ENCODE data around the gene C16orf82. TPM values are rescaled to one million over a fixed set of nuclear protein-coding genes. Genes with fewer than 3 reads are reported as not detected.

Gene C16orf82
- total RNA-seq, result not detected

DNA sequence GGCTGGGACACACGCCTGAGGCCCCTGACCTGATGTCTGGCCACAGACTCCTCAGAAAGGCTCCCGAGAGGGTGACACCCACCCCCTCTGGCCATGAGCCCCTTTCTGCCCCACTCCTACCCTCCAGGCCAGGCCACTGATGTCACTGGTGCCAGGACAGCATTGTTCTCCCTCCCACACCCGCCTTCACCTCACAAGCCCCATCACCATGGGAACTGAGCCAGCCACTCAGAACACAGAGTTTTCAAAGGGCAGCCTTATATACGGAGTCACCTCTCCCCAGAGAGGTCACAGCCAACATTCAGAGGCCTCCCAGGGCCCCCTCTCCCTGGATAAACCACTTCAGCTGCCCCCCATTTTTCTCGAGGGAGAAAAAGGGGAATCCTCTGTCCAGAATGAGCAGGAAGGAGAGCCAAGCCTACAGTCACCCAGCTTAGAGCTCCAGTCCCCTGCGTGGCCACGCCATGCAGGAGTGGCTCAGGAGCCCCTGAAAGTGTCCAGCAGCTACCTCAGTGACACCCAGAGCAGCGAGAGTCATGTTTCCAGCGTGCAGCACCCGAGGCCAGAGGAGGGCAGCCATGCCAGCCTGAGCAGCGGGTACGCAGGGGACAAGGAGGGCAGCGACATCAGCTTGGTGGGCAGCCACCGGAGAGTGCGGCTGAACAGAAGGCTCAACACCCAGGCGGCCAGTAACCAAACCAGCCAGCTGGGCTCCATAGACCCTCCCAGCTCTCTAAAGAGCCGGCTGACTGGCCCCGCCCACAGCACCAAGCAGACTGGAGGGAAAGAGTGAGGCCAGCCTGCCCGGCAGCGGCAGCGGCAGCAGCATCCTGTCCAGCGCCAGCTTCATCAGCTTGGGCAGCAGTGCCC is at the start of gene C16orf82:
C16orf82 (plus strand) TSS at position 260 of the 870 bp plus-strand sequence.

Other genes with a start within 250 kb of the C16orf82 start
- 1 to 10 TPM; 1.3 to 2.1 TPM for gene KDM8, start 136.6 kb downstream of the C16orf82 start, total RNA-seq
- 100 to 1,000 TPM in 1 of 2 donors, 10 to 100 TPM in 1; 79.3 to 103 TPM for gene NSMCE1, start 201.8 kb downstream of the C16orf82 start, total RNA-seq
- 10 to 100 TPM; 17.6 to 26.8 TPM for gene IL4R, start 247.0 kb downstream of the C16orf82 start, total RNA-seq

Measured in melanocyte of skin (primary cell).